HG03064 (cell line): ENCODE measurements around the gene CACHD1.

Experiments used
- ATAC-seq: cut with Tn5 transposase; IDR thresholded peaks from one replicate; pipeline ENCODE4 v1.9.1; 2021; ENCODE audit warnings: low read depth; ENCODE audit not compliant: unreplicated experiment

The CACHD1 gene

DNA sequence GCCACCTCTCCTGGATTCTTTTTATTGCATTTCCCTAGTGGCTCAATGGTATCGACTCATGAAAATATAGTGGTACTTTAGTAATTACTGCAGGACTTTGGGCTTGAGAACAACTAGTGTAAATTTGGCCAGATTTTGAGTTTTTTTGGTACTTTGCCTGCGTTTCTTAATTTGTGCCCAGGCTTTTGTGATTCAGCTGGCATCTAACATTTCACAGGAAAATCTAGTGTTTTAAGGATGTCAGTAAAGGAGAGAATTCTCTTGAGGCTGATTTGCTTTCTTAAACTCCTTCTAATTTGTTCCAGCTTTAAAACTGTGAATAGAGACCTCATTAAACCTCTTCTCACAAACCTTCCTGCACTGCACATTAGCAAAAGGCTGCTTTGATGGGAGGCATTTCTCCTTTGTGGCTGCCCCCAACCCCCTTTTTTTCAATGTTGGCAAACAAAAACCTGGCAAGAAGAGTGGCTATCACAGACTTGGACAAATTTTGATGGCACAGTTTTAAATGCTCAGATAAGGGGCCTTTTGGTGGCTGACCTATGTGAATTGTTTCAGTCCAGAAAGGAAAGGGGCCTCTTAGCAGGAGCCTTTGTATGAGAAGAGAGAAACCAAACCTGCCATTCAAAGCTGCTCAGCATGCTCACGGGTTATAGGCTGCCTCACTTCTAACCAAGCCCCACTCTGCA is 161.6 kb downstream of the CACHD1 start:
- ATAC-seq: no peak

DNA sequence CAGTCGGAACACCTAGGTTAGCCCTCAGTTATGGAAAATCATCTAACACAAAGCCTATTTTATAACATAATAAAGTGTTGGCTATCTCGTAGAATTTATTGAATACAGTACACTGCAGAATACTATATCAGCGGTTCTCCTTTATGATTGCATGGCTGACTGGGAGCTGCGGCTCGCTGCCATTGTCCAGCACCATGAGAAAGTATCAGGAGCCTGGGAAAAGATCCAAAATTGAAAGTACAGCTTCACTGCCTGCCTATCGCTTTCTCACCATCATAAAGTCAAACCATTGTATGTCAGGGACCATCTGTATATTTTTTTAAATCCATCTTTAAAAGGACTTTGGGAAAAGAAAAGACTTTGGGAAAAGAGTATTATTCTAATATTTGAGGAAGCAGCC is 163.0 kb downstream of the CACHD1 start:
- ATAC-seq: no peak

DNA sequence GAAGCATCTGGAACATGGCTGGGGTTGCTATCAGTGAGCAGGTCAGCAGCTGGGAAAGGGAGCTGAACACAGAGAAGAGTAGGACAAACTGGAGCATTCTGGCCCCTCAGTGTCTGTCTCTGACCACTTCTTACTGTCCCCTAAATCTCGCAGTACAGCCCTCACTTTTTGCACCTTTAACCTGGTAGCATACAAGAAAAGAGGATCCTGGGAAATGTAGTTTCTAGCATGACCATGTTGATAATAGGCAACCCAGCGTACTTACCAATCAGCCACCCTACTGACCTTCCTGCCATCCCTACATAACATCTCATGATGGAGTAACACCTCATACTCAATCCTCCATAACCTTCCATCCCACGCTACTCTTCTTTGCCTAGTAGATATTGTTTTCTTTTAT is 175.8 kb downstream of the CACHD1 start:
- no peak for ATAC-seq

DNA sequence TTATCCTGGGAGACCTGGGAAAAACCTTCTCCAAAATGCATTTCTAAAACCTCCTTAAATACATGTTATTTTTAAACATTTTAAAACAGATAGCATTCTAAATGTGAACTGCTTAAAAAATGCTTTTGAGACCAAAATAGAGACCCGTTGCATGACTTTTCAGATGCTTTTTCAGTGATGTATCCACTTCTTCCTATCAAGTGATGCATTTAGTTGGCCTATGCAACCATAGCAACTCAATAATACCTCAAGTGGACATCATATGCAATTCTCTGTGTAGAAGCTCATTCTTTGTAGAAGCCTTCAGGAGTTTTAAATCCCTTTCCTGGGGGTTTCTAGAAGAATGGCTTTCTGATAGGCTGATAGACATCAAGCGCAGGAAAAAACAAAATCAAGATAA is 180.5 kb downstream of the CACHD1 start:
- no peak for ATAC-seq

DNA sequence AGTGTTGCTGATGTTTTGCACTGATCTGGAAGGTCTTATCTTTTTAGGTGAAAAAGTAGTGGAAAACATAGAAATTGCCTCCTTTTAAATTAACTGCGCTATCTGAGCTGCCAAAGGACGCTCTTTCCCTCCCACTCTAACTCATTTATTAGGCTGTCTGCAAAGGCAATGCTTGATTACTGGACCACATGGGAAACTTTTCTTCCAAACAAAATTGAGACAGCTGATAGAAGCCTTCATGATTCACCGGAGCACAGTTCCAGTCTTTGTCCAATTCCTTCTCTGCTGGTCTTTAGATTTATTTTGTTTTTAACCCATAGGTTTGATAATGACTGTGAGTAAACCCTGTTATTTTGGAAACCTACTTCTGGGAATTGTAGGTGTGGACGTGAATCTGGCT is 181.9 kb downstream of the CACHD1 start:
- no peak for ATAC-seq

DNA sequence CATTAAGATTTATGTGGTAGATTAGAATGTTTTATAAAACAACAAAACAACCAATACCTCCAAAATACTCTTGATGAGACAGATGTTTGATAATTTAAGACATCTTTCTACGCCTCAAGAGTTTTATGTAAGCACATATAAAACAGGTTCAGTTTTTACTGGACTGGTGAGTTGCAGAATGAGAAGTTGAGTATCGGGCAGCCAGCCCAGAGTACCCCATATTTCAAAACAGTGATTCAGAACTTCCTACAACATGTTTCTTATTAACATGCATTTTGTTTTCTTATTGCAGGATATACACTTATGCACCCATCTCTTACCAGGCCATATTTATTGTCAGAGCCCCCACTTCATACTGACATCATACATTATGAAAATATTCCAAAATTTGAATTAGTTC is 183.5 kb downstream of the CACHD1 start:
- ATAC-seq: no peak

DNA sequence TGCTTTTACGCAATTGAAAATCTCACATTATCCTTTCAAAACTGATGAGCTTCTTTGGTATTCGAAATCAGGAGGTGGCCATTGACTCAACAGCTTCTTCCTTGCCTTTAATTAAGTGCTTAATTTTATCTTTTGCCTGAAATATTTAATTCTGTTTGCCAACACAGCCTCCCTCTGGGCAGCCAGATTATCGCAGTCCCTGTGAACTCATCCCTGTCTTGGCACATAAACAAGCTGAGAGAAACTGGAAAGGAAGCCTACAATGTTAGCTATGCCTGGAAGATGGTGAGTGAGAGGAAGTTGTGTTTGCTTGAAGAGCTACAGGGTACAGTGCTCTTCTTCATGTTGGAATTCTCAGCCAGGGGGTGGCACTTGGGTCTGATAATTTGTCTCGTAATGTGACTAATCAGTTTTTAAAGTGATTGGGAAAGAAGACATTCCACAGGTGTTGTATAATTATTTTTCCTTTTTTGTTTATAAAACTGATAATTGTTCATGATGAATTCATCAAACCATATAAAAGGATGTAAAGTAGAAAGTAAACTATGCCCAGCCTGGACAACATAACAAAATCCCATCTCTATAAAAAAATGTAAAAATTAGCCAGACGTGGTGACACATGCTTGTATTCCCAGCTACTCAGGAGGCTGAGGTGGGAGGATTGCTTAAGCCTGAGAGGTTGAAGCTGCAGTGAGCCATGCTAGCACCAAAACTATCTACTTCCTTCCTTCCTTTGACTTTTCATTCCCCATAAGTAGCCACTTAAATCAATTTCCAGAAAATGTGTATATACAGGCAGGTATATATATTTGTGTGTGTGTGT is 184.8 kb downstream of the CACHD1 start:
- ATAC-seq: no peak

DNA sequence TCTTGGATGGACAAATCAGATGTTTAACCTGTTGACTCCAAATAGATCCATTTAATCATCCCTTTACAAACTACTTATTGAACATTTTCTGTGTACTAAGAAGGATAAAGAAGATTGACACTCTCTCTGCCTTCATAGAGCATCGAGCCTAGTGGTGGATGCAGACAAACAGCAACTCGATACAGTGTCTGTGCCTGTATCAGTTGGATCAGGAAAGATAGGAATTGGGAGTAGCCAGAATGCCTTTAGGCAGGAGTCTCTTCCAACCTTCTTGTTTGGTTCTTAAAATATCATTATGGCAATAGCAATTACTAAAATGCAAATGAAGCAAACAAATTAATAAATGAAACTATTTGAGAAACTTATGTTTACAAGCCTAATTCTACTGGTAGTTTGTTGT is 185.9 kb downstream of the CACHD1 start:
- ATAC-seq: no peak

DNA sequence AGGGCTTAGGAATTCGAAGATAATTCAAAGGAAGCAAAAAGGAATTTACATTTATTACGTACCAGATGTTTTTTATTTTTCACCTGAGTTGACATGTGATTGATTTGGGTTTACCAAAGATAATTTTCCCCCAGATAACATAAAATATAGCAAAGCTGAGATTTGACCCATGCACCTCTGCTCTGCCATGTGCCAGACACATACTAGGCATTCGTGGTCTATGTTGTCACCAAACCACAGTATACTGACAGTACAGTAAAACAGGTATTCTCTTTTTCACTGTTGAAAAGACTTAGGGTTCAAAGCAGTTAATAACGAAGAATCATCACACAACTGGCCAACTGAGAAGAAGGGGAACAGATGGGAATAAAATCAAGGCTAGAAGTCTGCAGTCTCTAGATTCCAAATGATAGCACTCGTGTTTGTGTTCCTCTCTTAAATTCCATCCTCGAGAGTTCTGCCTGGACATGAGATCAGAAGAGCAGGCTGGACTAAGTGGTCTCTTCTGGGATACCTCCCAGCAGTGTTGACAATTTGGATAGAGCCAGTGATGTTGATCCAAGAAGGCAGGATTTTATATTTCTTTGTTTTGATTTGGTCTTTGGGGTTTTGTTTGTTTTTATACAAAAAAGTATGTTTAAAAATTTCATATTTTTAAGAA is 189.7 kb downstream of the CACHD1 start:
- ATAC-seq: no peak

DNA sequence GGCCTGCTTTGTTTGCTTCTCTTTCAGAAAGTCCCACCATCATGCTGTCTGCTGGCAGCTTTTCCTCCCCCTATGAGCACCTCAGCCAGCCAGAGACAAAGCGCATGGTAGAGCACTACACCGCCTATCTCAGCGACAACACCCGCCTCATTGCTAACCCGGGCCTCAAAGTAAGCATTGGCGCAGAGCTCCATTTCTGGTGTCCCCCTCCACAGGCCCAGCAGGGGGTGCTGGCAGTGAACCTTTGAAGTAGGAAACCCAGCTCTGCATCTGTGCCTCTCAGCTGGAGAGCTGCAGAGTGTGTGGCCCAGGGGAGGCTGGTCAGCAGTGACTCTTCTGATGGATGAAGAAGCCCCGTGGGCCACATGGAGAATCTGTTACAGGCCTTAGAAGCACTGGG is 193.7 kb downstream of the CACHD1 start:
- ATAC-seq: no peak

DNA sequence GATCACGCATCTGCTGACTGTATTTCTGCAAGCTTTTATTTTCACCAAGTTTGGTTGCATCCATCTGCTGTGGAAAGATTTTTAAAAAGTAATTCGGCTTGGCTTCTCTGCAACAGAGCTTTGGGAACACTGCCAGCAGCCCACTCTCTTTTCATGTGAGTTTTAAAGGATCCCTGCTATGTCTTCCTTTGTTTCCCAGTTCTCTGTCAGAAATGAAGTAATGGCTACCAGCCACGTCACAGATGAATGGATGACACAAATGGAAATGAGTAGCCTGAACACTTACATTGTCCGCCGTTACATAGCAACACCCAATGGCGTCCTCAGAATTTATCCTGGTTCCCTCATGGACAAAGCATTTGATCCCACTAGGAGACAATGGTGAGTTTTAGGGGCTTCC is 194.4 kb downstream of the CACHD1 start:
- no peak for ATAC-seq

DNA sequence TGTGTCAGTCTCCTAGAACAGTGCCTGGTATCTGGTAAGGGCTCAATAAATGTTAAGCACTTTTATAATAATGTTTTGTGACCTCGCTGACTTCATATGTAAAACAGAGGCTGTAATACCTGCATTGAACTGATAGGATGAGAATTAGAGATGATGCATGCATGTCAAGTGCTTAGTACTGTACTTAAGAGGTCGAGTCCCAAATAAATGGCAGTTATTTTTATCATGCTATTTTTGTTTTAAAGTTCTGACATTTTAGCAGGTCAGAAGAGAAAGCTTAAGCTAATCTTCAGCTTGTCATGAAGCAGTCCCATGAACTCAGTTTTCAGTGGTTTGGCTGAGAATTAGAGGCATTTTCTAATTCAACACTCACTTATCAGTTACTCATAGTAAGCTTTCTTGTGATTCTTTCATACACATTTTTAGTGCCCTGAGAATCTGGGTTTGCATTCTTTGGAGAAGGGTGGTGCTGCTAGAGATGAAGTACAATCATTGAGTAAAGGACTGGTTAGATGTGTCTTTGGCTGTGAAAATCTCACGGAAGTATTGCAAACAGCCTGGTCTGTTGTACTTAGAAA is 199.3 kb downstream of the CACHD1 start:
- ATAC-seq: no peak

DNA sequence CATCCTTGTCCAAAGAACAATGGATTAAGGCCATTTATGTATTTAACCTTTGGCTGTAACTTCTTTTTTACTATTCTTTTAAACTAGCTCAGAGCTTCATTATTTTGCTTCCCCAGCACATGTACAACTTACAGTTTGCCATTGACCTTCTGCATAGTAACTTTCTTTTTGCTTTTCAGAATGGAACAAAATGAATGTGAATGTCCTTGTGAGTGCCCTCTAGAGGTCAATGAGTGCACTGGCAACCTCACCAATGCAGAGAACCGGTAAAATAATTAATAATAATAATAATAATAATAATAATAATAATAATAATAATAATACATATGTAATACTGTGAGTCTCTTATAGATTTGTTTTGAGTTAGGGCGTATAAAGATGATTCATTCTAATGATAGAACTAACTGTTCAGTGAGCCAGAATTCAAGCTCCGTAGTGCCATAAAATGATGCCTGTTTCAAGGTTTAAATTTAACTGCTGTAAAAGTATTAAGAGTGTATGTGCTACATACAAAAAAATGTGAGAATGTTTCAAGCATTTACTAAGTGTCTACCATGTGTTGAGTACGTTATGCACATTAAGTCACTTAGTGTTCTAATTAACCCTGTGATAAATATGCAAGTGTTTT is 205.9 kb downstream of the CACHD1 start:
- ATAC-seq: no peak

DNA sequence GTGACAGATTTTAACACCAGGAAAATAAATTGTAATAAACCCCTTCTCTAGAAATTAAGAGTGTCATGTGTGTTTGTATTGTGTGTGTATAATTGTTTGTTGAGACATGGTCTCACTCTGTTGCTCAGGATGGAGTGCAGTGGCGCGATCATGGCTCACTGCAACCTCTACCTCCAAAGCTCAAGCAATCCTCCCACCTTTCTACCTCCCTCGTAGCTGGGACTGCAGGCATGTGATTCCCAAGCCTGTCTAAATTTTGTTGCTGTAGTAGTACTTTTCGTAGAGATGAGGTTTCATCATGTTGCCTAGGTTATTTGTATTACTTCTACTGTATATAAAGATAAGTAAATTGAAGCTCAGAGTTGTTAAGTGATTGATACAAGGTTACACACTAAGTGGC is 206.5 kb downstream of the CACHD1 start:
- ATAC-seq: no peak

DNA sequence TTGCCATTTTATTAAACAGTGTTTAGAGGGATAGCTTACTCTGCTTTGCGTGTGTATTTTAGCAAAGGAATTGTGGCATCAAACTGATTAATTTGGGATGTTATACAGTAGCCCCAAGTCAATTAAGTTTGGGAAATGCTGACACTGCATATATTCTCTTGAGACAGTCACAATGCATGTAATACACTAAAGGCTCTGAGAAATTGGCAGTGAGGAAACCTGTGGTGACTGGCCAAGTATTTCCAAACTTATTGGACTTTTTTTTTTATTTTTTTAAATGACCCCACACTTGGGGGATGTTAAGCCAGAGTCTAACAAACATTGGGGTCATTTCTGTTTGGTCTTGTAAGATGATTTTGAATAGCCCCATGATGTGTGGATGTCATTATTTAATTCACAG is 207.6 kb downstream of the CACHD1 start:
- ATAC-seq: no peak

DNA sequence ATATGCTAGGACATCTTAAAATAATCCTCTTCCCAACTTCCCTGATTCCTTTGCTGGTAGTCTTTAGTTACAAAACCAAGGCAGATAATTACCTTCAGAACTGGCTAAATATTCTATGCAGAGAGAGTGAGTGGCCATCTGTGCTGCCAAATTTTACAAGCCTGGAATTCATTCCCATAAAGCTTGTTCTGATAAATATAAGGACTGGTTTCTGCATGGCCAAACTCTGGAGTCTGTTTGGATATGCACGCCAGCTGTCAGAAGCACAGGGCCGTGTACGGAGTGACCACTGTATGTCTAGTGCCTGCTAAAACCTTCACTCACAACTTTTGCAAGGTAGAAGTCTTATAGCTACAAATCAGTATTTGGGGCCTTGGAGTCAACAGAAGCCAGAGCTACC is 208.4 kb downstream of the CACHD1 start:
- ATAC-seq: no peak

DNA sequence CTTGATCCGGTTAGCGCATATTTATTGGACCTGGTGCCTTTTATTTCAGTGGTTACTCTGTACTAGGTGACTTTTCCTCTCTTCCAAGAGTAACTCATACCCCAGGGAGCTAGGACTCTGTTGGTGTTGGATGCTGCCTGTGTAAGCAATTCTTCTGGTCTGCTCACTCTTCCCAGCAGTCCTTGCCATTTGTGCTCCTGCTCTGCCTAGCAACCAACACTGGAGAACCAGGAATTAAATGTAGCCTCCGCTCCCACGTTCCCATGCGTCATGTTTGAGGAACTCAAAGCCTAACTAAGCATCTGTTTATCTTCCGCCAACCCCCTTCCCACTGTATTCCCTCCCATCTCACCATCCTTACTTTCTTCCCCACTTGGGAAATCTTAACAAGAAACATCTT is 209.2 kb downstream of the CACHD1 start:
- ATAC-seq: no peak

DNA sequence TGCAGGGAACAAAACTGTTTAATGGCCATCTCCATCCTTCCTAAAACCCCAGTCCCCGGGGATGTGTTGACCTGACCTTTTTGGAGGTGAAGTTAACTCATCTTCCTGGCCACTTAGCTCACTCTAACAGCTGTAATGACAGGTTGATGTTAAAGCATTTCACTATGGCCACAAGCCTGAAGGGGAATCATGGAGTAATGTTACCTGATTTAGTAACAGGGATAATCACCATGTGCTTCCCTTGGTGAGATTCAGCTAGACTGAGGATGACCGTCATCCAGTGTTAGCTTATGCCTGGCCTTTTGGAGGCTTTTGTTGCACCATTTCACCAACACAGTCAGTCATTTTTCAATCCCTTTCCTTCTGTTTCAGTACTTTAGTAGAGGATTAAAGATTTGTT is 210.7 kb downstream of the CACHD1 start:
- no peak for ATAC-seq

DNA sequence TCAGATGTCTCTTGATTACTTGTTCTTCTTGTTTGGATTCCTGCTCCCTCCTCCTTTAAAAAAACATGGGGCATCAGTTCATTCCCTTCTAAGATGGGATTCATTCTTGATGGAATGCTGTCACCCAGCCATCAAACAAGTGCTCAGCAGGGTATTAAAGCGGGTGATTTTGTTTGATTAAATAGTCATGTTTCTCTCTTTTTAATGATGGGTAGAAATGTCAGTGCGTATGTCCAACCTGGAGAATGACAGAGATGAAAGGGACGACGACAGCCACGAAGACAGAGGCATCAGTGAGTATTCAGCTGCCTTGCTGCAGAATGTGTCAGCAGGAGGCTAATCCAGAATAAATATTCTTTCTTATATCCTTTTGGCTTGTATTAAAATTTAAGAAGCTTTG is 211.1 kb downstream of the CACHD1 start:
- ATAC-seq: no peak

DNA sequence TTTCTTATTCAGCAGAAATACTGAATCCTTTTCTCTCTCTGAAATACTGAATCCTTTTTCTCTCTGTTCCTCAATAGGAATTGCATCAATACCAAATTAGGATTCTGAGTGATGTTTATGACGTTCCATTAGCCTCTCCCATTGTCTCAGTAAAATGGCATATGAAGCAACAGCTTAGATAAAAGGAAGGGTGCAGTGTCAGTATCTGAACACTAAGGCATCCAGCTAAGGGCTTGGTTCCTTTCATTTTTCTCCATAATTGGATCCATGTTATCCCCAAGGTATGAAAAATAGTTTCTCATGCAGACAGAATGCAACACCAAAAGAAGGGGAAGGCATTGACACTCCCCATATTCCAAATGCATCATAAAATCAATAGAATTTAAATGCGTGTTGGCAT is 213.5 kb downstream of the CACHD1 start:
- no peak for ATAC-seq

DNA sequence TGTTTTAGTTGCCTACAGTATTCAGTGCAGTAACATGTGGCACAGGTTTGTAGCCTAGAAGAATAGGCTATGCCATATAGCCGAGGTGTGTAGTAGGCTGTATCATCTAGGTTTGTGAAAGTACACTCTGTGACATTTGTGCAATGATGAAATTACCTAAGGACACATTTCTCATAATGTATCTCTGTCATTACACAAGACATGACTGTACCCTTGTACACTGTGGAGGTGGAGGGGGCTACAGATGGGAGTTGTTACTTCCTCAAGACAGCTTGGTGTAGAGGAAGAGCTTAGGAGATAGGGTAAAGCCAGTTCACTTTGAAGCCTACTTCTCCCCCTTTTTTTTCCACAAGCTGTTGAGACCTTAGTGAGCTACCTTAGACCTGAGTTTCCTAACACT is 215.3 kb downstream of the CACHD1 start:
- ATAC-seq: no peak
